ENCODE data around the gene PRTG.
"Not testable (repeated sequence)": the region's sequence is repeated elsewhere in the genome, so short reads cannot be mapped to it uniquely, and the experiment has no call there.

Gene PRTG

GRCh38 chr15:55737373-55737772, 5.6 kb downstream of the PRTG start:
- Histone ChIP-seq H3K27me3 (ENCODE audit: control insufficient read depth, low read length) (peaks cover 21% of the 10 kb centered on the region), H3K9me3 (ENCODE audit: control insufficient read depth, insufficient read depth, low read length) (no peaks in the 10 kb centered on the region), H3K9me2 (replicated peaks; ENCODE audit: control insufficient read depth, low read length) (no peaks in the 10 kb centered on the region), H3K36me3 (ENCODE audit: control insufficient read depth, low read length) (no peaks in the 10 kb centered on the region), H3K4me3 (ENCODE audit: low read length) (no peak overlapping the region), H3K4me1 (ENCODE audit: control insufficient read depth, low read length) (peaks cover 7% of the 10 kb centered on the region), H3K4me2 (ENCODE audit: low read length) (no peak overlapping the region), H4K20me1 (ENCODE audit: control insufficient read depth, insufficient read depth, low read depth, low read length) (no peaks in the 10 kb centered on the region), H3K79me2 (ENCODE audit: control insufficient read depth, low read length) (no peaks in the 10 kb centered on the region), H3K27ac (ENCODE audit: low read depth, low read length) (no peak overlapping the region), H3F3A (ENCODE audit: control insufficient read depth, insufficient read depth) (no peaks in the 10 kb centered on the region)
- TF ChIP-seq, protein P1, sequence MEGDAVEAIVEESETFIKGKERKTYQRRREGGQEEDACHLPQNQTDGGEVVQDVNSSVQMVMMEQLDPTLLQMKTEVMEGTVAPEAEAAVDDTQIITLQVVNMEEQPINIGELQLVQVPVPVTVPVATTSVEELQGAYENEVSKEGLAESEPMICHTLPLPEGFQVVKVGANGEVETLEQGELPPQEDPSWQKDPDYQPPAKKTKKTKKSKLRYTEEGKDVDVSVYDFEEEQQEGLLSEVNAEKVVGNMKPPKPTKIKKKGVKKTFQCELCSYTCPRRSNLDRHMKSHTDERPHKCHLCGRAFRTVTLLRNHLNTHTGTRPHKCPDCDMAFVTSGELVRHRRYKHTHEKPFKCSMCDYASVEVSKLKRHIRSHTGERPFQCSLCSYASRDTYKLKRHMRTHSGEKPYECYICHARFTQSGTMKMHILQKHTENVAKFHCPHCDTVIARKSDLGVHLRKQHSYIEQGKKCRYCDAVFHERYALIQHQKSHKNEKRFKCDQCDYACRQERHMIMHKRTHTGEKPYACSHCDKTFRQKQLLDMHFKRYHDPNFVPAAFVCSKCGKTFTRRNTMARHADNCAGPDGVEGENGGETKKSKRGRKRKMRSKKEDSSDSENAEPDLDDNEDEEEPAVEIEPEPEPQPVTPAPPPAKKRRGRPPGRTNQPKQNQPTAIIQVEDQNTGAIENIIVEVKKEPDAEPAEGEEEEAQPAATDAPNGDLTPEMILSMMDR (IDR thresholded peaks at IDR 0.05; ENCODE audit: low read depth, low read length, poor library complexity, severe bottlenecking) = no peak
- TF ChIP-seq EZH2phosphoT487 (IDR thresholded peaks at IDR 0.05; ENCODE audit: borderline replicate concordance, low read length) = no peak

DNA sequence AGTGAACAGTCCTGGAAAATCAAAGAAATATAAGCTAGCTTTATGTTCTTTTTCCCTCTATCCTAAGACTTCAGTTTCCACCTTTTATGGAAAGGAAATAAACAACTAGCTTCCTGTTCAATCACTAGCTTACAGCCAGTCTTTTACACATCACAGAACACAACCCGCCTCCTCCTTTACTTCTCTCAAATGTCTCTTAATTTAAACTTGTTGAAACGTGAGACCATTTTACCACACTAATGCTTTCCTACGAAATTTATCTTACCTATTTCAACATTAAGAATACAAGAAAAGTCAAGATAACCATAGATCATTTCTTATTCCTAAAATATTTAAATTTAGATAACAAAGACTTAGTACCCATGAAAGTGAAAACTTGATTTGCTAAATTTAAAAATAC, 6.2 kb downstream of the PRTG start:
- H3K4me2 ChIP-seq (ENCODE audit: low read length) = no peak overlapping the region

DNA sequence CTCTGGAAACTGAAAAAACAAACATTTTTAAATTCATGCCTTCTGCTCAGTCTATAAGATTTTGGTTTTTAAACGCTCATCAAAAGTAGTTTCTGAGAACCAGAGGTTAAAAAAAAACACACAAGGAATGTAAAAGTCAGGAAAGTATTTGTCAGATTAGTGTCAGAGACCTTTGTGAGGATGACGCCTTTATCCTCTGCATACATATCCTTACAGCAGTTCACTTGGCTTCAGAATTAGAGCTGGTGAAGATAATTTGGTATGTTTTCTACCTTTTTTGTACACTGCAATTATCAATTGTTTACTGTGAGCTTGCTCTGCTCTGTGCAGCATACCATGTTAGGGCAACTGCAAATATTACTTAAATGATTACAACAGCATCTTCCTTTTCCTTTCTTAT, 8.3 kb downstream of the PRTG start:
- Histone ChIP-seq H3K9me2 (replicated peaks; ENCODE audit: control insufficient read depth, low read length) (no peaks in the 10 kb centered on the region), H4K20me1 (ENCODE audit: control insufficient read depth, insufficient read depth, low read depth, low read length) (no peaks in the 10 kb centered on the region), H3K79me2 (ENCODE audit: control insufficient read depth, low read length) (no peaks in the 10 kb centered on the region), H3K9me3 (ENCODE audit: control insufficient read depth, insufficient read depth, low read length) (no peaks in the 10 kb centered on the region), H3K4me3 (ENCODE audit: low read length) (no peak overlapping the region), H3K36me3 (ENCODE audit: control insufficient read depth, low read length) (no peaks in the 10 kb centered on the region), H3K27ac (ENCODE audit: low read depth, low read length) (no peak overlapping the region), H3K4me1 (ENCODE audit: control insufficient read depth, low read length) (peaks cover 7% of the 10 kb centered on the region), H3K27me3 (ENCODE audit: control insufficient read depth, low read length) (peaks cover 3% of the 10 kb centered on the region; the same call in 1 of the 2 replicates), H3K4me2 (ENCODE audit: low read length) (no peak overlapping the region), H3F3A (ENCODE audit: control insufficient read depth, insufficient read depth) (no peaks in the 10 kb centered on the region)
- TF ChIP-seq, protein P1 (IDR thresholded peaks at IDR 0.05; ENCODE audit: low read depth, low read length, poor library complexity, severe bottlenecking) = no peak
- no peak for TF ChIP-seq EZH2phosphoT487 (IDR thresholded peaks at IDR 0.05; ENCODE audit: borderline replicate concordance, low read length)

More for the DNA sequence above, 6.2 kb downstream of the PRTG start:
- no peaks in the 10 kb centered on the region for H4K20me1 ChIP-seq (ENCODE audit: control insufficient read depth, insufficient read depth, low read depth, low read length)
- no peaks in the 10 kb centered on the region for H3K79me2 ChIP-seq (ENCODE audit: control insufficient read depth, low read length)
- peaks cover 7% of the 10 kb centered on the region for H3K4me1 ChIP-seq (ENCODE audit: control insufficient read depth, low read length)
- peaks cover 14% of the 10 kb centered on the region for H3K27me3 ChIP-seq (ENCODE audit: control insufficient read depth, low read length)
- no peak overlapping the region for H3K4me3 ChIP-seq (ENCODE audit: low read length)
- H3K27ac ChIP-seq (ENCODE audit: low read depth, low read length) = no peak overlapping the region
- H3K9me2 ChIP-seq (replicated peaks; ENCODE audit: control insufficient read depth, low read length) = no peaks in the 10 kb centered on the region
- H3K36me3 ChIP-seq (ENCODE audit: control insufficient read depth, low read length) = no peaks in the 10 kb centered on the region
- H3K9me3 ChIP-seq (ENCODE audit: control insufficient read depth, insufficient read depth, low read length) = no peaks in the 10 kb centered on the region
- TF ChIP-seq EZH2phosphoT487 (IDR thresholded peaks at IDR 0.05; ENCODE audit: borderline replicate concordance, low read length) = no peak
- TF ChIP-seq, protein P1 (IDR thresholded peaks at IDR 0.05; ENCODE audit: low read depth, low read length, poor library complexity, severe bottlenecking) = no peak
- H3F3A ChIP-seq (ENCODE audit: control insufficient read depth, insufficient read depth) = no peaks in the 10 kb centered on the region

- H4K20me1 ChIP-seq (ENCODE audit: control insufficient read depth, insufficient read depth, low read depth, low read length); H3K27ac ChIP-seq (ENCODE audit: low read depth, low read length); H3F3A ChIP-seq (ENCODE audit: control insufficient read depth, insufficient read depth); H3K4me2 ChIP-seq (ENCODE audit: low read length); H3K4me3 ChIP-seq (ENCODE audit: low read length); H3K27me3 ChIP-seq (ENCODE audit: control insufficient read depth, low read length); H3K9me3 ChIP-seq (ENCODE audit: control insufficient read depth, insufficient read depth, low read length); H3K36me3 ChIP-seq (ENCODE audit: control insufficient read depth, low read length); H3K9me2 ChIP-seq (replicated peaks; ENCODE audit: control insufficient read depth, low read length); H3K79me2 ChIP-seq (ENCODE audit: control insufficient read depth, low read length); H3K4me1 ChIP-seq (ENCODE audit: control insufficient read depth, low read length): not testable (repeated sequence)
Observed at GRCh38 chr15:55733461-55733860, 9.5 kb downstream of the PRTG start.

All from DOHH2 (cell line).